ENCODE data around the gene CYP26A1.

CYP26A1 gene

GRCh38 chr10:93032809-93033137 is 40.9 kb upstream of the CYP26A1 start:
- DNase-seq, result no peak
- Histone ChIP-seq H3K27me3 (no peaks in the 10 kb centered on the region), H3K9me3 (no peaks in the 10 kb centered on the region), H3K36me3 (no peaks in the 10 kb centered on the region), H3K4me3 (ENCODE audit: low read depth, low read length) (no peak overlapping the region), H3K4me1 (0 out of 2 replicates have a peak, but pooled peaks cover 3% of the 10 kb centered on the region)
- no peak for TF ChIP-seq CTCF (IDR thresholded peaks at IDR 0.05; ENCODE audit: low read depth, low read length)

GRCh38 chr10:93034426-93034825 is 39.3 kb upstream of the CYP26A1 start:
- no peak for DNase-seq
- Histone ChIP-seq H3K4me3 (ENCODE audit: low read depth, low read length) (no peak overlapping the region), H3K27me3 (no peaks in the 10 kb centered on the region), H3K9me3 (no peaks in the 10 kb centered on the region), H3K4me1 (0 out of 2 replicates have a peak, but pooled peaks cover 3% of the 10 kb centered on the region), H3K36me3 (no peaks in the 10 kb centered on the region)
- no peak for TF ChIP-seq CTCF (IDR thresholded peaks at IDR 0.05; ENCODE audit: low read depth, low read length)

GRCh38 chr10:93039110-93039509 is 34.6 kb upstream of the CYP26A1 start:
- H3K4me3 ChIP-seq (ENCODE audit: low read depth, low read length), result no peak overlapping the region
- no peaks in the 10 kb centered on the region for H3K36me3 ChIP-seq
- no peak for TF ChIP-seq CTCF (IDR thresholded peaks at IDR 0.05; ENCODE audit: low read depth, low read length)
- no peaks in the 10 kb centered on the region for H3K4me1 ChIP-seq
- no peaks in the 10 kb centered on the region for H3K9me3 ChIP-seq
- no peak for DNase-seq
- H3K27me3 ChIP-seq, result no peaks in the 10 kb centered on the region

GRCh38 chr10:93039721-93040120 is 34.0 kb upstream of the CYP26A1 start:
- H3K4me3 ChIP-seq (ENCODE audit: low read depth, low read length), result no peak overlapping the region
- H3K9me3 ChIP-seq, result no peaks in the 10 kb centered on the region
- no peak for DNase-seq
- no peaks in the 10 kb centered on the region for H3K4me1 ChIP-seq
- H3K27me3 ChIP-seq, result no peaks in the 10 kb centered on the region
- H3K36me3 ChIP-seq, result no peaks in the 10 kb centered on the region
- peak; percentile 39 for TF ChIP-seq CTCF (IDR thresholded peaks at IDR 0.05; ENCODE audit: low read depth, low read length)

- Histone ChIP-seq H3K36me3 (no peaks in the 10 kb centered on the region), H3K9me3 (no peaks in the 10 kb centered on the region), H3K27me3 (no peaks in the 10 kb centered on the region), H3K4me1 (no peaks in the 10 kb centered on the region), H3K4me3 (ENCODE audit: low read depth, low read length) (no peak overlapping the region)
- no peak for TF ChIP-seq CTCF (IDR thresholded peaks at IDR 0.05; ENCODE audit: low read depth, low read length)
- no peak for DNase-seq
These were observed 19.2 kb upstream of the CYP26A1 start for GRCh38 chr10:93054486-93054885.

- DNase-seq, result no peak
- no peak overlapping the region for H3K4me3 ChIP-seq (ENCODE audit: low read depth, low read length)
- no peaks in the 10 kb centered on the region for H3K9me3 ChIP-seq
- TF ChIP-seq CTCF (IDR thresholded peaks at IDR 0.05; ENCODE audit: low read depth, low read length), result no peak
- H3K4me1 ChIP-seq, result no peaks in the 10 kb centered on the region
- H3K27me3 ChIP-seq, result no peaks in the 10 kb centered on the region
- no peaks in the 10 kb centered on the region for H3K36me3 ChIP-seq
These were observed 15.6 kb upstream of the CYP26A1 start for GRCh38 chr10:93058139-93058538.
